GF-D8 (cell line): ENCODE measurements around the gene LBX1.

Source experiments
- DNase-seq: peaks from one replicate; lab custom pipeline; 2025; lab: John Stamatoyannopoulos, UW

The LBX1 gene

GRCh38 chr10:101229266-101230182 lies at the start of gene LBX1:
Gene LBX1, minus strand, starts transcription at chr10:101229463. Its CDS starts 648 bp downstream, at chr10:101228815.
- no peak for DNase-seq

DNA sequence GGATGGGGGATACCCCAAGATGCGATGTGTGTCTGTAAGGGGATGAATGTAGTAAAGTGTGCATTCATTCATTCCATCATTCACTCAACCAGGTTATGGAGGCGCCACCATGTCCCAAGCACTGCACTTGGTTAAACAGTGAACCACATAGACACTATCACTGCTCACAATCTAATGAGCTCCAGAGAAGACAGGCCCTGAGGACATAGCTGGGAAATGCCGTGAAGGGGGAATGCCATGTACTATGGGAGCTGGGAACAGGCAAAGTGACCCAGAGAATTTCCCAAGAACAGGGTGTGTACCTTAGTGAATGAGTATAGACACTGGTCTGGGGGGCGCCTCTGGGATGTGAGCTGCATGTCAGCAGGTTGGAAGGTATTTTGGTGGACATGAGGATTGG lies 44.5 kb upstream of the LBX1 start:
- DNase-seq: no peak

DNA sequence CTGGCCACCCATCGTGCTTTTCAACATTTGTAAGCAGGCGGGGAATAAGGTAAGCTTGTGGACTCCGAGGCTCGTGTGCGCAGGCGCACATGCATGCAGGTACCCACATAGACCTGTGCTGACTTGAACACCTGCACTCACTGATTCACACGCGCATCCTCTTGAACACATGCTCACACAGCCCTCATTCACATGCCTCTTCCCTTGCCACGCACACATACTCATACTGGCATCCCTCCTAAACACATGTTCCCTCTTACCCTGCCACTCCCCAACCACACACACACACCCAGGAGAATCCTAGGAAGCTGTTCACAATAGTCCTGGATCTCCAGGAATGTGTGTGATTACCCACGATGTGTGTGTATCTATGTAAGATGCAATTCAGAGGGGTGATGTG lies 44.1 kb upstream of the LBX1 start:
- DNase-seq: no peak

GRCh38 chr10:101272229-101272868 lies 43.1 kb upstream of the LBX1 start:
- DNase-seq: no peak

DNA sequence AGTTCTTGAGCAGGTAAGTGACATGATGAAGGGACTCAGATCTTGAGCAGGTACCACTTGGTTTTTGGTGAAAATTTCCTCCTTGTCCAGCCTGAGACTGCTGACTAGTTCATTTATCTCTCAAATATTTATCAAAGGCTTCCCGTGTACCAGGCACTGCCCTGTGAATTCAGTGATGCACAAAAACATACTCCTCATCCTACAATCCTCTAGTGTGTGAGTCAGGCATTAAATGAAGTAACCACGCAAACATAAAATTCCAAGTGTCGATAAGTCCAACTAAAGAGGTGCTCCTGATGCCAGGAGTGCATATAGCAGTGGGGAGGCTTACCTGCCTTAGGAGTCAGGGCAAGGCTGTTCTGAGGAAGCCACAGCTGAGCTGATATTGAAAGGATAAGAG lies 41.5 kb upstream of the LBX1 start:
- no peak for DNase-seq

DNA sequence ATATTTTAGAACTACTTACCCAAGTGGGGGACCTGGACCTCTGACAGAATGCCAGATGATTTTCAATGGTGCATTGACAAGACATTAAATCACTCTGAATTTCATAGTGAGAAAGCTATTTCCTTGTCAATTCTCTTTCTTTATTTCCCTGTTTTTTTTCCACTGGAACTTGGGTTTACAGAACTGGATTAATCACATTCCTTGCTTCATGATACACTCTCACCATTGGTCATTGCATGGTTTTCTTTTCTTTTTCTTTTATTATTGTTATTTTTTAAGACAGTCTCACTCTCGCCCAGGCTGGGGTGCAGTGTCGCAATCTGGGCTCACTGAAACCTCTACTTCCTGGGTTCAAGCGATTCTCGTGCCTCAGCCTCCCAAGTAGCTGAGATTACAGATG lies 38.5 kb upstream of the LBX1 start:
- DNase-seq: no peak

GRCh38 chr10:101267290-101267680 lies 38.0 kb upstream of the LBX1 start:
- no peak for DNase-seq

DNA sequence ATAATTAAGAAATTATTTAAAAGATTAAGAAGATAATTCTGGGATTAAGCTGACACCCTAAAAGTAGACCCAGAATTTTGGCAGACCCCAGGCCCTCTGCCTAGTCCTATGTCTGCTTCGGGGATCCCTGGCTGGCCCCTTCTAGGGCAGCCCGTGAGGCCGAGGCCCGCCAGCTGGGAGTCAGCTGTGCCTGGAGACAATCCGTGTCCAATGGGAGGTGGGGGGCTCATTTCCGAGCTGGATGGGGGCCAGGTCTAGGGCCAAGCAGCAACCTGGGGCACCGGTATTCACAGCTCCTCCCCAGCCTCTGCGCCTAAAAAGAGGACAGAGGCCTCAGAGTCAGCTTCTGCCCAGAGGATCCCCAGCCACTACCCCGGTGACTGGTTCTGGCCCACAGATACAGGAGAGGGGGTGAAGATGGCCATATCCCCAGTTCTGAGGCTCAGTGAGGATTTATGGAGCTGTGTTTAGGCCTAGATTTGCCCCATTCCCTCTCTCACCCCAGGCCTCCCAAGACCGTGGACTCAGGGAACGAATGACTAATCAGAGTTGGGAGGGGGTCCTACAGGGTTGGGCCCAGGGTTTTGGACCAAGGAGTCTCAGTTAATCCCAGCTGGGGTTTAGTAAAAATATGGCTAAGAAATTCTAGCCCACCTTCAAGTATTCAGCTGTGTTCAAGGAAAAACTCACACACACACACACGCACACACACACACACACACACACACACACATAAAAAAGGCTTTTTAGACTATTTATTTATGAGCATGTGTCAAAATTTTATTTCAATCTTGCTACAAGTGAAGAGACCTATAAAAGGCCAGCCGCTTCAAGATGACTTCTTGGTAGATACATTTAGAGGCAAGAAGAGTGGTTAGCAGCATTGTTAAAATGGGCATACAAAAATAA lies 37.4 kb upstream of the LBX1 start:
- no peak for DNase-seq

GRCh38 chr10:101263150-101263752 lies 34.0 kb upstream of the LBX1 start:
- no peak for DNase-seq

GRCh38 chr10:101262147-101262546 lies 32.9 kb upstream of the LBX1 start:
- no peak for DNase-seq

DNA sequence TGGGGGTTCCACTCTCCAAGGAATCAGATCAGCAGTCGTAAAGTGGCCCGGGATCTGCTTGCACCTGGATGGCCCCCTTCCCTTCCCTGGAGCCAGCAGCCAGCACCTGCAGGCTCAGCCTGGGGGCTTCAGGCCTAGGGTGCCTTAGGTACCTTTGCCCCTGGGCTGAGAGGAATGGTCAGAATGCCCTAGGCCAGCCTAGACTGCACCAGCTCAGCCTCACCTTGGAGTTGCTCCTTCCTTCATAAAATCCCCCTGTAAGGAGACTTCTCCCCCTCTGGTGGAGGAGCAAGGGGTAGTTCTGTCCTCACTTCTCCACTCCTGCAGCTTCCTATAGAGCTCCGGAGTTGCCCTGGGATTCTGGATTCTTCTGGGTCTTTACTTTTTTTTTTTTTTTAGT lies 32.4 kb upstream of the LBX1 start:
- no peak for DNase-seq

DNA sequence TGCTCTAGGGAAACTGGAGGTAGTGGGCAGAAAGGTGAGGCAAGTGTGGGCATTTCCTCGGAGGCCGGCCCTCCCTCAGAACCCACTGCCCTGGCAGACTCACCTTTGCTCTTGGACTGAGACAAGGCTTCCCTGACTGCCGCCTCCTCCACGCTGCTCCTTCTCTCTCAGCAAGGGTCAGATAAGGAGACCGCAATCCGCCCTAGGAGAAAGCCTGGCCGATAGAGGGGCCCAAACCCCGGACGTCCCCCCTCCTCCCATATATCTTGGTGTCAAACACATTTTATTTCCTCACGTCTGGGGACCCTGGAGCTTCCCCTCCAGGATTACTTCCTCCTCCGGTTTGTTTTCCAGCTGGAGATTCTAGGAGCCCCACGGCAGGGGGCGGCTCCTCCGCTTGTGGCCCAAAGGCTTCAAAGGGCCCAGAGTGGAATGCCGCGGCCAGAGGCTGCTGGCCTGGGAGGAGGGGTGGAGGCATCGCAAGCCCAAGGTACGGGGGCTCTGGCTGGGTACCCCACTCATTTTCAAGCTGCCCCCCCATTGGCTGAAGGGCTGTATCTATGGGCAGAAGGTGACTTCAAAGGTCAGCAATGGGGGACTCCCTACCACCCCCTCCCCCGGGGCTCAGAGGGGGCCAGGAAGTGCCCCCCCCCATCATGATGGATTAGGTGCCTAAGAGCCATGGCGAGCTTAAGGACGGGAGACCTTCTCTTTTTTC lies 31.7 kb upstream of the LBX1 start:
- no peak for DNase-seq

- DNase-seq: no peak
These were observed 29.1 kb upstream of the LBX1 start for GRCh38 chr10:101258179-101258885.

GRCh38 chr10:101257491-101257890 lies 28.2 kb upstream of the LBX1 start:
- DNase-seq: no peak

DNA sequence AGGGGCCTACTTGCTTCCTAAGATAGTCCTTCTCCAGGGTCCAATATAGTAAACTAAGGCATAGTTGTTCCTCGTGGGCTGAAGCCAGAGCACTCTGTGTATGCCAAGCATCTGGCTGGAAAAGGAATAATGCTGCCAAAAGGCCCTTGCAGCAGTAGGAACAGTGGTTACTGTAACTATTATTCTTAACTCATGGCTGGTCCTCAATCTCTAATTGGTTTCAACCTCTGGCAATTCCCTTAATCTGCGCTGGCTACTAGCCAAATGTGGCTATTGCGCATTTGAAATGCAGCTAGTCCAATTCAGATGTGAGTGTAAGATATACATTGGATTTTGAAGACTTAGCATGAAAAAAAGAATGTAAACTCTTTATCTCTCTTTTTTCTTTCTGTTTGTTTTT lies 27.8 kb upstream of the LBX1 start:
- DNase-seq: no peak

- no peak for DNase-seq
These were observed 27.1 kb upstream of the LBX1 start for GRCh38 chr10:101256387-101256786.

- DNase-seq: no peak
These were observed 20.9 kb upstream of the LBX1 start for GRCh38 chr10:101250136-101250535.

DNA sequence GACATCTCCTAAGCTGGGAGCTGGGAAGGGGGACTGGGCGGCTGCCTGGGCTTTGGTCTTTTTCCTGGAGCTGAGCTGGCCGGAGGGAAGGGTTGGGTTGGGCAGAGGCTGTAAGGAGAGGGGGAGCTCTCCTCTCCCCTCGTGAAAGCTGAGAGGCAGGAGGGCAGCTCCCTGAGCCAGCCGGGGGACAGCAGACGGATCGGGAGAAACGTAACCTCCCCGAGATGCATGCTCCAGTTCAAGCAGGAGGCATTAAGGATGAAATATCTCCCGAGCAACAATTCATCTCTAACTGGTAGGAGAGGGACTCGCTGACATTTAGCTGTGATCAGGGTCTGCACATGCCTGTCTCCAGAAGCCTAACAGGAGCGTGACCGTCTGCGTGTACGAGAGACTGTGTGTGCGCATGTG lies 19.9 kb upstream of the LBX1 start:
- DNase-seq: no peak

DNA sequence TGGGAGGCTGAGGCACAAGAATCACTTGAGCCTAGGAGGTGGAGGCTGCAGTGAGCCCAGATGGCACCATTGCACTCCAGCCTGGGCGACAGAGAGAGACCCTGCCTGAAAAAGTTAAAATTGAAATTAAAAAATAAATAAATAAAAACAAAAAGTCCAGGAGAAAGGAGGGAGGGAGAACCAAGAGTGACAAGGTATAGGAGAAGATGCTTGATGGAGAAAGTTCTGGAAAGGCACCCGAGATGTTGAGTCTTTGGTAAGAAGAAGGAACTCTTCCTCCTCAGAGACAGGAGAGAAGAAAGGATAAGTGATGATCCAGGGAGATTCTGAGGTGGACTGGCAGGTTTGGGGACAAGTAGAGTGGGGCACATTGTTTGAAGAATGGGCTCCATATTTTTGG lies 17.4 kb upstream of the LBX1 start:
- no peak for DNase-seq

- no peak for DNase-seq
These were observed 15.2 kb upstream of the LBX1 start for GRCh38 chr10:101244321-101245050.
